ENCODE measurements around the gene TRMT6.

The TRMT6 gene

GRCh38 chr20:5893621-5894020 lies 56.7 kb downstream of the TRMT6 start:
- no peak for DNase-seq

- no peak for DNase-seq
Measured at GRCh38 chr20:5893052-5893451, 57.3 kb downstream of the TRMT6 start.

DNA sequence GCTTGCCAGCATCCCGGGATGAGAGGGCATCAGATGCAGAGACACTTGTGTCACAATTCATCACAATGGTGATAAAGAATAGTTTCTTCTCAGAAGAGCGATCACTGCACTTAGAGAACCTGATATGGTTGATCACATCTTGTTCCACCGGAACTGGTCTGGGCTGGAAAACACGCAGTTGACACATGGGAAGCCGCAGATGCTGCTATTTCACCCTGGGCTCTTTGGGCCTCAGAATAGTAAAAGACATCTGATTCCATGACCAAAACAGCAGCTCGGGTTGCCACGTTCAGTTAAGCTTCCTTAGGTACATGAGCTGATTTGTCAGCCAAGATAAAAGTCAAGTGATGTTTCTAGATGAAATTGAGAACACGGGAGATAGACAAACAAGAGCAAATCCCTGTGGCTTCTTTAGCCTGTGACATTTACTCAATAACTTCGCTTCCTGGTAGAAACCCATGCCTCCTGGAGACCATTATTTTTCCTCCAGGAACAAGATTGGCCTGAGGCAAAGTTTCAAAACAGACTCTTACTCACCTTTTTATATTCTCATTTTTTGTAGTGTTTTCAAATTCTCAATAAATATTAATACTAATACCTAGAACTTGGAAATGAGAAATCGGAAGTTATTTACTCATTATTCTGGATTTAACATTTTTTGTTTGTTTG lies 59.4 kb downstream of the TRMT6 start:
- DNase-seq, result no peak

DNA sequence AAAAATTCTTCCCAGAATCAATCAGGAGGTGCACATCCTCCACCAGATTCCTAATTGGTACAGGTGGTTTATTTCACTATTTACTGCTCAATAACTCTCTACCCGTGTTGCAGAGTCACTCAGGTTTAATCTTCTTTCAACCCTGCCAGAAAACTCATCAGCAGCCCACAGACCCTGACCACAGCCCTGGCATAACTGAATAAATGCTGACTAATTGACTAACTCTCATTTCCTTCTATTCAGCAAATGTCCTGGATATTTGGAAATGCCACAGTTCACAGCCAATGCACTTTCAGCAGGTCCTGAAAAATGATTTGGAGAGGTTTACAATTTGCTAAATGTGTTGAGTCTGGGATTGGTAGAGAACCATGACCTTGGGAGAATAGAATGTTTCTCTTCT lies 62.3 kb downstream of the TRMT6 start:
- no peak for DNase-seq

DNA sequence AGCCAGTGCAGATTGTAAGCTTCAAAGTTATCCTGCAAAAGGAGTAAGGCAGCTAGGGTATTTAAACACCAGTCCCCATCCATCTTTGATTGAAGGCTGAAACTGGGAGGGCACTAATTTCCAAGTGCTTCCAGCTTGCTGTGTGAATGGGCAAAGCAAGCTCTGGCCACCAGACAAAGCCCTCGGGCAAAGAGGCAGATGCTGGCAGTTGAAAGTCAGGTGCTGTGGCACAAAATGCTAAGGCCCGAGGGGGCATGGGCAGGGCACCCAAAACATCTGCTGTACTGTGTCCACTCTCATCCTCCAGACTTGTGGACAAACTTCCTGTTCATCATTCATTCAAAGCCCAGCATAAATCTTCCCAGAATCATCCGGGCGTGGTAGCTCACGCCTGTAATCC lies 62.9 kb downstream of the TRMT6 start:
- no peak for DNase-seq

All from fibroblast of upper back skin (primary cell).